ENCODE measurements around the gene EGFL6. TPM values are rescaled to one million over a fixed set of nuclear protein-coding genes. Genes with fewer than 3 reads are reported as not detected.

EGFL6 gene
- total and polyA plus RNA-seq, 9 donors: 0.12 to 1.3 (median 0.34) TPM; not detected in 4

DNA sequence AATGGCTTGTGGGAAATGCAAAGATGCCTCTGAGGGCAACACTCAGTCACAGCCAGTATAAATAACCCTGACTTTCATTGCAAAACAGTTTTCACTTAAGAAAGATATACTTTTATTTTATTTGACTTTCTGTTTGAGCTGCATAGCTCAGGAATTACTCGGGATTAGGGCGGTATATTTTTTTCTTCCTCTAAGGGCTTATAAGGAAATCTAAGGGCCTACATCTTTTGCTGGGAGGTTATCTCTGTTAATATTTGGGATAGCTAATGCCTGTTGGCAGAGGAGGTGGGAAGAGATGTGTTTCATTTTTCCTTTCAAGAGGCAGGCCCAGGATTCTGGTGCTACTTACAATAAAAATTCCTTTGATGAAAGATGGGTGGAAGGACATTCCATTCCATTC, 28.8 kb upstream of the EGFL6 start:
- TF ChIP-seq EP300 (IDR thresholded peaks at IDR 0.05): no peak
- TF ChIP-seq, protein P1, sequence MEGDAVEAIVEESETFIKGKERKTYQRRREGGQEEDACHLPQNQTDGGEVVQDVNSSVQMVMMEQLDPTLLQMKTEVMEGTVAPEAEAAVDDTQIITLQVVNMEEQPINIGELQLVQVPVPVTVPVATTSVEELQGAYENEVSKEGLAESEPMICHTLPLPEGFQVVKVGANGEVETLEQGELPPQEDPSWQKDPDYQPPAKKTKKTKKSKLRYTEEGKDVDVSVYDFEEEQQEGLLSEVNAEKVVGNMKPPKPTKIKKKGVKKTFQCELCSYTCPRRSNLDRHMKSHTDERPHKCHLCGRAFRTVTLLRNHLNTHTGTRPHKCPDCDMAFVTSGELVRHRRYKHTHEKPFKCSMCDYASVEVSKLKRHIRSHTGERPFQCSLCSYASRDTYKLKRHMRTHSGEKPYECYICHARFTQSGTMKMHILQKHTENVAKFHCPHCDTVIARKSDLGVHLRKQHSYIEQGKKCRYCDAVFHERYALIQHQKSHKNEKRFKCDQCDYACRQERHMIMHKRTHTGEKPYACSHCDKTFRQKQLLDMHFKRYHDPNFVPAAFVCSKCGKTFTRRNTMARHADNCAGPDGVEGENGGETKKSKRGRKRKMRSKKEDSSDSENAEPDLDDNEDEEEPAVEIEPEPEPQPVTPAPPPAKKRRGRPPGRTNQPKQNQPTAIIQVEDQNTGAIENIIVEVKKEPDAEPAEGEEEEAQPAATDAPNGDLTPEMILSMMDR (IDR thresholded peaks at IDR 0.05): no peak
- peaks cover 2% of the 10 kb centered on the region for H3K4me1 ChIP-seq (ENCODE audit: insufficient read depth)
- no peaks in the 10 kb centered on the region for H3K9me3 ChIP-seq
- no peaks in the 10 kb centered on the region for H3K36me3 ChIP-seq
- DNase-seq: no peak
- H3K27ac ChIP-seq: no peak overlapping the region
- intact Hi-C loops (cut with DNase I): no loop called here
- no peaks in the 10 kb centered on the region for H3K27me3 ChIP-seq
- 41 to 55% (median 47%) methylated on average over 2 of the region's 2 CpGs for WGBS, 3 donors
- H3K4me3 ChIP-seq: no peak overlapping the region

DNA sequence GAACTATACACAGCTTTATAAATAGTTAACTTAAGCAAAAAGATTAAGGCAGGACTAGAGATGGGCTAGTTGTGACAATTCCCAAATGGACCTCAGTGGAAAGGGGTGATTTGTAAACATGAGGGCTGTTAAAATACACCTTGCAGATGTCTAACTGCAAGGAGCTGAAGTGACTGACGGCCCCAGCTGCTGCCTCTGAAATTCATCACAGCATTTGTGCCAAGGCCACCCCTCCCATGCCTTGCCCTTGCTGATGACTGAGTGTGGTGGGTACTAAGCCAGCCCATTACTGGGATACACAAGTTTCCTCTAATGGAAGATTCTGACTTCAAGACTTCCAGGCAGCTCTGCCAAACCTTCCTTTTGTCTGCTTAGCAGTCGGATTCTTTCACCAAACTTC, 23.7 kb upstream of the EGFL6 start:
- 53 to 63% (median 58%) methylated on average over 2 of the region's 2 CpGs for WGBS, 3 donors
- intact Hi-C loops (cut with DNase I): no loop called here
- no peak overlapping the region for H3K4me3 ChIP-seq
- no peaks in the 10 kb centered on the region for H3K4me1 ChIP-seq (ENCODE audit: insufficient read depth)
- no peaks in the 10 kb centered on the region for H3K36me3 ChIP-seq
- no peak overlapping the region for H3K27ac ChIP-seq
- no peak for TF ChIP-seq POLR2A (IDR thresholded peaks at IDR 0.05)
- TF ChIP-seq, protein P1 (IDR thresholded peaks at IDR 0.05): no peak
- no peak for TF ChIP-seq EP300 (IDR thresholded peaks at IDR 0.05)
- H3K9me3 ChIP-seq: no peaks in the 10 kb centered on the region
- DNase-seq: no peak
- no peaks in the 10 kb centered on the region for H3K27me3 ChIP-seq

DNA sequence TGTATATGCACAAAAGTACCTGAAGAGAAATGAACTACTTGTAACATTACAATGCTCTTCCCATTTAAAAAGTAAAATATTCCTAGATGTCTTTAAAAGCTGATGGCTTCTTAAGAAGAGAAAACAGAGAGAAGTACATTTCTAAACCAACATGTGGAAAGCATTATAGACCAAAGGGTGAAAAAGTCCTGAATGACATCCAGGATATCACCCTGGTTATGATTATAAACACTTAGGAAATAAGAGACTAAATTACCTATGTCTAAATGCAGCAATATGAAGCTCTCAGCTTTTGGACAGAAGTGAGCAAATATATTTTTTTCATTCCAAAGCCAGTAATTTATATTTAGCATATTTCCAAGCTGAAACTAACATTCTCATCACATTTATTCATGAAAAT, 21.7 kb upstream of the EGFL6 start:
- Histone ChIP-seq H3K4me1 (ENCODE audit: insufficient read depth) (no peaks in the 10 kb centered on the region), H3K9me3 (no peaks in the 10 kb centered on the region), H3K27ac (no peak overlapping the region), H3K4me3 (no peak overlapping the region), H3K27me3 (no peaks in the 10 kb centered on the region), H3K36me3 (no peaks in the 10 kb centered on the region)
- DNase-seq: no peak
- intact Hi-C loops (cut with DNase I): no loop called here
- TF ChIP-seq, protein P1 (IDR thresholded peaks at IDR 0.05): no peak

DNA sequence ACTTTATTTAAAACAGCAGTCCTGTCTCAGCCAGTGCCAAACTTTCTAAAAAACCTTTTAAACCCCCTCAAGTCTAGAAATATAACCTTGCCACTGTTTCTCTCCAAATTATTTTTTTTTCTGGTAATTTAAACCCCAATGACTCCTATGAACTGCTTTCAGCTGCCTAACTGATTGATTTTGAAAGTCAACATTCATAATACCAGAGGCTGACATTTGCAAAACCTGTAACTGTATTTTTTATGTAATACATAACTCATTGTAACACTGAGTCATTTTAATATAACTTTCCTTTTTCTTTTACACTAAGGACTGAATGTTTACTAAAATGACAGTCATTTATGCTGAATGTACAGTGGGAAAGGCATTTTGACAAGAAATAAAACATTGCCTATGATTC, 19.1 kb upstream of the EGFL6 start:
- no peak overlapping the region for H3K27ac ChIP-seq
- no peaks in the 10 kb centered on the region for H3K27me3 ChIP-seq
- TF ChIP-seq POLR2A (IDR thresholded peaks at IDR 0.05): no peak
- TF ChIP-seq, protein P1 (IDR thresholded peaks at IDR 0.05): no peak
- no peak for TF ChIP-seq EP300 (IDR thresholded peaks at IDR 0.05)
- intact Hi-C loops (cut with DNase I): no loop called here
- DNase-seq: no peak
- H3K4me3 ChIP-seq: no peak overlapping the region
- H3K9me3 ChIP-seq: no peaks in the 10 kb centered on the region
- H3K36me3 ChIP-seq: no peaks in the 10 kb centered on the region
- H3K4me1 ChIP-seq (ENCODE audit: insufficient read depth): no peaks in the 10 kb centered on the region

DNA sequence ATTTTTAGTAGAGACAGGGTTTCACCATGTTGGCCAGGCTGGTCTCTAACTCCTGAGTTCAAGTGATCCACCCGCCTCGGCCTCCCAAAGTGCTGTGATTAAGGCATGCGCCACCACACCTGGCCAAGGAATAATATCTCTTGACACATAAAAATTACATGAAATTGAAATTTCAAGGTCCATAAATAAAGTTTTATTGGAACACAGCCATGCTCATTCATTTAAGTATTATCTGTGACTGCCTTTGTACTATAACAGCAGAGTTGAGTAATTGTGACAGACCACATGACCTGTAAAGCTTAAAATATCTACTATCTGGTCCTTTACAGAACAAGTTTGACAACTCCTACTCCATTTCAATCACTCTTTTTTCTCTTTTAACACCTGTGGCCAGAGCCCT, 17.8 kb upstream of the EGFL6 start:
- TF ChIP-seq POLR2A (IDR thresholded peaks at IDR 0.05) (no peak), EP300 (IDR thresholded peaks at IDR 0.05) (no peak)
- TF ChIP-seq, protein P1 (IDR thresholded peaks at IDR 0.05): no peak
- Histone ChIP-seq H3K4me3 (no peak overlapping the region), H3K27ac (no peak overlapping the region), H3K27me3 (no peaks in the 10 kb centered on the region), H3K4me1 (ENCODE audit: insufficient read depth) (no peaks in the 10 kb centered on the region), H3K9me3 (no peaks in the 10 kb centered on the region), H3K36me3 (no peaks in the 10 kb centered on the region)
- intact Hi-C loops (cut with DNase I): no loop called here
- WGBS, 3 donors: 83 to 92% (median 85%) methylated on average over 3 of the region's 3 CpGs
- DNase-seq: no peak
